ENCODE measurements around the gene RNPC3. TPM values are rescaled to one million over a fixed set of nuclear protein-coding genes. Genes with fewer than 3 reads are reported as not detected.

RNPC3 gene
- total RNA-seq: 3.1 and 4.8 TPM in 2 replicates

- DNase-seq: peak; percentile 93
Observed at GRCh38 chr1:103525607-103526507, at the start of gene RNPC3. Gene RNPC3 (plus strand): TSS chr1:103525699. CDS start chr1:103526071, 372 bp downstream.

- no peak for DNase-seq
Observed at GRCh38 chr1:103477101-103477500, 48.4 kb upstream of the RNPC3 start.

- no peak for DNase-seq
Observed at GRCh38 chr1:103489935-103490334, 35.6 kb upstream of the RNPC3 start.

GRCh38 chr1:103492003-103492625 lies 33.4 kb upstream of the RNPC3 start:
- DNase-seq: no peak

- no peak for DNase-seq
Observed at GRCh38 chr1:103496014-103496635, 29.4 kb upstream of the RNPC3 start.

GRCh38 chr1:103497404-103497803 lies 28.1 kb upstream of the RNPC3 start:
- no peak for DNase-seq

- DNase-seq: no peak
Observed at GRCh38 chr1:103509250-103509649, 16.2 kb upstream of the RNPC3 start.

- DNase-seq: no peak
Observed at GRCh38 chr1:103513711-103514110, 11.8 kb upstream of the RNPC3 start.

- peak; percentile 71 for DNase-seq
Observed at GRCh38 chr1:103514920-103515503, 10.5 kb upstream of the RNPC3 start.

GRCh38 chr1:103516283-103516682 lies 9.2 kb upstream of the RNPC3 start:
- DNase-seq: no peak

- peak; percentile 49 for DNase-seq
Observed at GRCh38 chr1:103516693-103517092, 8.8 kb upstream of the RNPC3 start.

GRCh38 chr1:103517380-103518047 lies 8.0 kb upstream of the RNPC3 start:
- no peak for DNase-seq

GRCh38 chr1:103520822-103521221 lies 4.7 kb upstream of the RNPC3 start:
- no peak for DNase-seq

GRCh38 chr1:103523346-103523745 lies 2.2 kb upstream of the RNPC3 start:
- DNase-seq: no peak

GRCh38 chr1:103525114-103525606 lies 339 bp upstream of the RNPC3 start:
- DNase-seq: peak; percentile 60

GRCh38 chr1:103527331-103527730 lies 1.8 kb downstream of the RNPC3 start:
- no peak for DNase-seq

- DNase-seq: no peak
Observed at GRCh38 chr1:103529746-103530145, 4.2 kb downstream of the RNPC3 start.

- DNase-seq: no peak
Observed at GRCh38 chr1:103538226-103538625, 12.7 kb downstream of the RNPC3 start.

- DNase-seq: no peak
Observed at GRCh38 chr1:103541431-103541830, 15.9 kb downstream of the RNPC3 start.

- no peak for DNase-seq
Observed at GRCh38 chr1:103546496-103546895, 21.0 kb downstream of the RNPC3 start.

GRCh38 chr1:103547840-103548239 lies 22.3 kb downstream of the RNPC3 start:
- DNase-seq: no peak

GRCh38 chr1:103560427-103560826 lies 34.9 kb downstream of the RNPC3 start:
- DNase-seq: no peak
